H1 (cell line): ENCODE measurements around the gene KLK6. TPM values are rescaled to one million over a fixed set of nuclear protein-coding genes. Genes with fewer than 3 reads are reported as not detected.

Source experiments
- CTCF ChIA-PET: fragments of 300-600 bp; sonication (Branson Sonifier 250); formaldehyde crosslinking; loops from one replicate; lab custom pipeline; 2021; ENCODE audit not compliant: partially characterized antibody; lab: Charles Lee
- POLR2A ChIA-PET: fragments of 300-600 bp; sonication (Branson Sonifier 250); formaldehyde crosslinking; loops from one replicate; lab custom pipeline; 2021; ENCODE audit warnings: inconsistent platforms; ENCODE audit not compliant: partially characterized antibody; lab: Charles Lee
- DNase-seq, 2 experiments: peaks; one replicate each; pipeline versions ENCODE4 v3.0.0 to v3.0.0-alpha.2; 2010 to 2022; ENCODE audit warnings: low spot score in 2 of 2, low read depth in 1 of 2, mixed read lengths in 1 of 2
- FAIRE-seq: peaks from 2 replicates; lab custom pipeline; 2011; peaks lifted over from hg19 to GRCh38; lab: Jason Lieb, UNC
- H2AFZ ChIP-seq: 2 replicates; pipeline ENCODE4 v1.8.1; 2012; ENCODE audit warnings: low read length, inconsistent platforms
- H2AK5ac ChIP-seq: 2 replicates; pipeline ENCODE4 v1.6.1; 2013; ENCODE audit warnings: low read depth, low read length
- H2BK120ac ChIP-seq: replicated peaks from 2 replicates; pipeline ENCODE3; 2013; ENCODE audit warnings: low read depth, low read length, inconsistent platforms
- H2BK12ac ChIP-seq: 2 replicates; pipeline ENCODE4 v1.6.1; 2013; ENCODE audit warnings: low read depth, low read length
- H2BK15ac ChIP-seq: 2 replicates; pipeline ENCODE4 v1.6.1; 2013; ENCODE audit warnings: low read length
- H2BK20ac ChIP-seq: 2 replicates; pipeline ENCODE4 v1.6.1; 2013; ENCODE audit warnings: low read length
- H2BK5ac ChIP-seq: 2 replicates; pipeline ENCODE4 v1.6.1; 2013; ENCODE audit warnings: low read depth, low read length
- H3K14ac ChIP-seq: 2 replicates; pipeline ENCODE4 v1.6.1; 2013; ENCODE audit warnings: inconsistent platforms; ENCODE audit not compliant: insufficient read length
- H3K18ac ChIP-seq: 2 replicates; pipeline ENCODE4 v1.6.1; 2013; ENCODE audit warnings: low read length; ENCODE audit errors: extremely low read depth
- H3K23ac ChIP-seq: 2 replicates; pipeline ENCODE4 v1.6.1; 2013; ENCODE audit warnings: inconsistent platforms; ENCODE audit not compliant: insufficient read length
- H3K23me2 ChIP-seq: 2 replicates; pipeline ENCODE4 v1.6.1; 2013; ENCODE audit warnings: low read depth, low read length
- H3K27ac ChIP-seq: 2 replicates; pipeline ENCODE4 v1.6.1; 2011; ENCODE audit warnings: low read depth, low read length, inconsistent platforms
- H3K27me3 ChIP-seq, 4 experiments: replicated peaks in 1 of 4; 1 replicate in 1 of 4; 2 replicates in 3 of 4; pipeline versions ENCODE4 v1.6.1 to v1.8.1; 2011 to 2013; ENCODE audit warnings: low read length in 3 of 4, mild to moderate bottlenecking in 3 of 4, inconsistent platforms in 2 of 4, mixed read lengths in 2 of 4, moderate library complexity in 1 of 4; ENCODE audit not compliant: control insufficient read depth in 3 of 4, insufficient read depth in 3 of 4; ENCODE audit errors: extremely low read depth in 1 of 4
- H3K36me3 ChIP-seq, 4 experiments: 2 replicates each; pipeline versions ENCODE4 v1.6.1 to v1.8.1; 2011 to 2013; ENCODE audit warnings: mild to moderate bottlenecking in 4 of 4, low read length in 3 of 4, moderate library complexity in 2 of 4, control low read depth in 1 of 4, inconsistent platforms in 1 of 4; ENCODE audit not compliant: insufficient read depth in 4 of 4, control insufficient read depth in 2 of 4
- H3K4ac ChIP-seq: replicated peaks from 2 replicates; pipeline ENCODE3; 2013; ENCODE audit warnings: low read length, low read depth, mixed read lengths, inconsistent platforms; ENCODE audit not compliant: insufficient read length
- H3K4me1 ChIP-seq, 4 experiments: replicated peaks in 1 of 4; 1 replicate in 1 of 4; 2 replicates in 3 of 4; pipeline versions ENCODE4 v1.6.1 to v1.8.1; 2011 to 2013; ENCODE audit warnings: low read length in 3 of 4, inconsistent platforms in 2 of 4, mixed read lengths in 1 of 4; ENCODE audit not compliant: insufficient read depth in 4 of 4, control insufficient read depth in 3 of 4
- H3K4me2 ChIP-seq, 2 experiments: 2 replicates each; pipeline versions ENCODE4 v1.6.1 to v1.8.1; 2011 to 2013; ENCODE audit warnings: low read depth in 2 of 2, low read length in 2 of 2, control low read depth in 1 of 2, inconsistent platforms in 1 of 2, mild to moderate bottlenecking in 1 of 2; ENCODE audit not compliant: insufficient read depth in 1 of 2
- H3K4me3 ChIP-seq, 4 experiments: fragments of 200-600, 300-600 bp in 1 of 4; sonication (generic), shearing (Covaris generic), sonication (Bioruptor Twin) in 1 of 4; 2 replicates each; pipeline versions ENCODE4 v1.5.1 to v1.8.1; 2011 to 2016; ENCODE audit warnings: low read length in 4 of 4, low read depth in 3 of 4, control low read depth in 2 of 4, inconsistent platforms in 2 of 4, mild to moderate bottlenecking in 2 of 4, mixed read lengths in 1 of 4, moderate library complexity in 1 of 4; ENCODE audit not compliant: insufficient read depth in 2 of 4; ENCODE audit errors: extremely low read depth in 1 of 4
- H3K56ac ChIP-seq: replicated peaks from 2 replicates; pipeline ENCODE3; 2013; ENCODE audit warnings: low read depth, mild to moderate bottlenecking, mixed read lengths, low read length, inconsistent platforms; ENCODE audit not compliant: insufficient read length
- H3K79me1 ChIP-seq: 2 replicates; pipeline ENCODE4 v1.6.1; 2013; ENCODE audit warnings: low read depth, low read length, control low read depth
- H3K79me2 ChIP-seq, 2 experiments: 2 replicates each; pipeline versions ENCODE4 v1.6.1 to v1.8.1; 2012 to 2013; ENCODE audit warnings: low read length in 2 of 2, mild to moderate bottlenecking in 2 of 2, inconsistent platforms in 1 of 2; ENCODE audit not compliant: insufficient read depth in 2 of 2, control insufficient read depth in 1 of 2
- H3K9ac ChIP-seq, 4 experiments: replicated peaks in 1 of 4; 1 replicate in 1 of 4; 2 replicates in 3 of 4; pipeline versions ENCODE4 v1.6.1 to v1.8.1; 2011 to 2013; ENCODE audit warnings: low read depth in 3 of 4, low read length in 3 of 4, control low read depth in 2 of 4, mild to moderate bottlenecking in 2 of 4, moderate library complexity in 2 of 4, inconsistent platforms in 1 of 4; ENCODE audit errors: extremely low read depth in 1 of 4
- H3K9me3 ChIP-seq, 2 experiments: 2 replicates each; pipeline versions ENCODE4 v1.6.1 to v1.8.1; 2012 to 2013; ENCODE audit warnings: mild to moderate bottlenecking in 2 of 2, moderate library complexity in 2 of 2, control low read depth in 1 of 2, inconsistent platforms in 1 of 2, low read depth in 1 of 2, low read length in 1 of 2, mixed read lengths in 1 of 2; ENCODE audit not compliant: insufficient read depth in 2 of 2
- H4K20me1 ChIP-seq, 2 experiments: replicated peaks in 1 of 2; 2 replicates each; pipeline versions ENCODE3 to v1.8.1; 2011 to 2013; ENCODE audit warnings: inconsistent platforms in 2 of 2, low read length in 2 of 2, mild to moderate bottlenecking in 1 of 2; ENCODE audit not compliant: insufficient read depth in 2 of 2, control insufficient read depth in 1 of 2
- H4K5ac ChIP-seq: 2 replicates; pipeline ENCODE4 v1.6.1; 2013; ENCODE audit warnings: low read length, low read depth, mixed read lengths, inconsistent platforms; ENCODE audit not compliant: insufficient read length
- H4K8ac ChIP-seq: 2 replicates; pipeline ENCODE4 v1.8.0; 2013; ENCODE audit warnings: mild to moderate bottlenecking, moderate library complexity, low read length, inconsistent platforms; ENCODE audit not compliant: insufficient read depth; ENCODE audit errors: extremely low read depth
- H4K91ac ChIP-seq: replicated peaks from 2 replicates; pipeline ENCODE3; 2013; ENCODE audit warnings: low read length, mixed read lengths, inconsistent platforms; ENCODE audit not compliant: insufficient read length
- BRCA1 ChIP-seq: IDR thresholded peaks from 2 replicates; pipeline ENCODE4 v1.6.1; 2012; ENCODE audit warnings: low read depth, low read length, improper control_type of control experiment
- EZH2 ChIP-seq: fragments of 200-600 bp; sonication (generic); IDR thresholded peaks from 2 replicates; pipeline ENCODE4 v1.7.1; 2012; ENCODE audit warnings: low read depth, mild to moderate bottlenecking, moderate library complexity, low read length, inconsistent platforms; ENCODE audit not compliant: severe bottlenecking
- FOSL1 ChIP-seq: IDR thresholded peaks from 2 replicates; pipeline ENCODE4 v1.6.1; 2011; ENCODE audit warnings: mild to moderate bottlenecking, low read depth, low read length, moderate library complexity; ENCODE audit not compliant: insufficient read depth
- GTF2F1 ChIP-seq: IDR thresholded peaks from 2 replicates; pipeline ENCODE4 v1.6.1; 2012; ENCODE audit warnings: low read depth, low read length, improper control_type of control experiment, borderline replicate concordance
- NANOG ChIP-seq: IDR thresholded peaks from 2 replicates; pipeline ENCODE4 v1.6.1; 2011; ENCODE audit warnings: low read length, low read depth, mild to moderate bottlenecking, inconsistent platforms; ENCODE audit not compliant: insufficient read depth, poor library complexity, severe bottlenecking
- POLR2A ChIP-seq, 2 experiments: IDR thresholded peaks; 1 replicate in 1 of 2; 2 replicates in 1 of 2; pipeline ENCODE4 v1.6.1; 2011; ENCODE audit warnings: low read depth in 2 of 2, low read length in 2 of 2, mild to moderate bottlenecking in 2 of 2; ENCODE audit errors: control extremely low read depth in 1 of 2
- RXRA ChIP-seq: IDR thresholded peaks from 2 replicates; pipeline ENCODE4 v1.6.1; 2011; ENCODE audit warnings: low read depth, mild to moderate bottlenecking, low read length, moderate library complexity; ENCODE audit not compliant: insufficient read depth
- TAF7 ChIP-seq: optimal IDR thresholded peaks from 2 replicates; pipeline ENCODE3; 2011; ENCODE audit warnings: low read depth, mild to moderate bottlenecking, inconsistent platforms, low read length, moderate library complexity, borderline replicate concordance
- TCF12 ChIP-seq: IDR thresholded peaks from 2 replicates; pipeline ENCODE4 v1.6.1; 2011; ENCODE audit warnings: low read depth, mild to moderate bottlenecking, low read length
- WGBS, 2 experiments: shearing (Covaris generic) in 1 of 2; methylation state at CpG; one replicate each; pipeline versions ENCODE4 v1.1.6 to v1.1.7; 2013 to 2015; ENCODE audit warnings: low lambda C conversion rate in 2 of 2, mixed read lengths in 2 of 2, inconsistent platforms in 1 of 2, low coverage in 1 of 2, missing lambda C conversion rate in 1 of 2; ENCODE audit not compliant: insufficient replicate concordance in 2 of 2, insufficient coverage in 1 of 2, insufficient read length in 1 of 2; ENCODE audit errors: extremely low coverage in 1 of 2, missing lambda C conversion rate in 1 of 2; 5-methylcytosine and 5-hydroxymethylcytosine counted together
- polyA plus RNA-seq, 7 experiments: library from polyadenylated mRNA; depleted of rRNA in 3 of 7; stranded (reverse) in 5 of 7; unstranded in 2 of 7; fragments of >200 nt in 5 of 7; fragments of 200-250 nt in 2 of 7; gene quantifications; 1 replicate in 5 of 7; 2 replicates in 1 of 7; 4 replicates in 1 of 7; pipeline versions ENCODE4 v1.2.1 to v1.2.3, GENCODE V29; 2011 to 2013; ENCODE audit warnings: missing spikeins in 2 of 7, mixed read lengths in 2 of 7
- total RNA-seq: library from RNA; stranded (reverse); fragmentation: NEBNext Ultra II Directional; extraction: Animal tissue kit (Norgen Biotek cat#: 25700); gene quantifications from 2 replicates; pipeline ENCODE4 v1.2.1, GENCODE V29; 2021

Gene KLK6
- total and polyA plus RNA-seq, 2 of the 8 experiments (the other 6 are each of a cell fraction or from before 2014, with no cell fraction given) = 0.69 to 3.2 TPM

GRCh38 chr19:50975766-50976165, 6.4 kb upstream of the KLK6 start:
- TF ChIP-seq GTF2F1 = no peak
- TF ChIP-seq NANOG = no peak
- TF ChIP-seq TAF7 = no peak
- no peak for TF ChIP-seq RXRA
- no peak for TF ChIP-seq TCF12
- no peak for TF ChIP-seq BRCA1
- no peak for TF ChIP-seq EZH2
- no peak for TF ChIP-seq POLR2A (IDR thresholded peaks at IDR 0.05; ENCODE audit: control extremely low read depth in 1 of 2, low read depth in 2 of 2, low read length in 2 of 2)
- no peak for TF ChIP-seq FOSL1
- Histone ChIP-seq H3K14ac (no peak overlapping the region), H3K27me3 (peaks cover 0 to under 1% (median 0%) of the 10 kb centered on the region in 4 experiments; a peak in 1 of 7 replicates), H3K23me2 (no peaks in the 10 kb centered on the region), H3K9me3 (no peaks in the 10 kb centered on the region), H2BK20ac (no peak overlapping the region), H2AK5ac (no peak overlapping the region), H3K9ac (no peak overlapping the region), H3K4me1 (peaks cover 3 to 29% (median 15%) of the 10 kb centered on the region in 4 experiments; a peak in 6 of 7 replicates), H3K4me3 (no peak overlapping the region), H3K23ac (no peak overlapping the region), H2BK120ac (no peak overlapping the region), H3K36me3 (0 out of 8 replicates have a peak, but pooled peaks cover 0 to 3% (median 0%) of the 10 kb centered on the region in 4 experiments), H4K91ac (peak overlapping the region; percentile 23), H3K18ac (no peak overlapping the region), H3K56ac (no peak overlapping the region), H3K27ac (no peak overlapping the region), H2BK5ac (no peak overlapping the region), H2BK12ac (peak overlapping the region; percentile 35; the same call in 1 of the 2 replicates), H4K20me1 (no peaks in the 10 kb centered on the region), H2BK15ac (no peak overlapping the region; the same call in 1 of the 2 replicates), H4K8ac (no peak overlapping the region), H3K79me1 (no peaks in the 10 kb centered on the region), H3K4ac (no peak overlapping the region), H2AFZ (no peak overlapping the region), H3K4me2 (peak overlapping the region; percentile 22 to 44; a peak in 2 of 4 replicates), H3K79me2 (no peaks in the 10 kb centered on the region), H4K5ac (no peak overlapping the region)
- ChIA-PET POLR2A (no interaction called here), CTCF (no interaction called here)
- 50% methylated on average over 8 of the region's 8 CpGs; no CpG with 5 or more reads in 1 of the 2 experiments for WGBS, 2 experiments
- DNase-seq (no peak), FAIRE-seq (no peak)
